ENCODE results near the gene C17orf67.

DNA sequence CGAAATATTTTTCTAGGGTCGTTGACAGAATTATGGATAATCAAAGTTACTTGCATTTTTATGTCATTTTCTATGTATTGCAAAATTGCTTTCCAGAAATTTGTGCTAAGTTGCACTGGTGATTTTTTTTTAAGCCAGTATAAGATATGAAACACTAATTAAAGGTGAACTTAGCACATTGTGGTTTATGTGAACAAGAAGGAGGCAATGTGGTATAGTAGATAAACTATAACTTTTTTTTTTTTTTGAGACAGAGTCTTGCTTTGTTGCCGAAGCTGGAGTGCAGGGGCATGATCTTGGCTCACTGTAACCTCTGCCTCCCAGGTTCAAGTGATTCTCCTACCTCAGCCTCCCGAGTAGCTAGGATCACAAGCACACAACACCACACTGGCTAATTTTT, 13.4 kb upstream of the C17orf67 start:
- TF ChIP-seq HNF4G (IDR thresholded peaks at IDR 0.05) (no peak), CTCF (IDR thresholded peaks at IDR 0.05; ENCODE audit: low read depth, low read length, missing input control) (no peak), EGR1 (IDR thresholded peaks at IDR 0.05; ENCODE audit: low read depth in 2 of 2) (no peak), SP1 (IDR thresholded peaks at IDR 0.05) (no peak), TAF1 (conservative IDR thresholded peaks at IDR 0.05) (no peak), YY1 (IDR thresholded peaks at IDR 0.05) (no peak)
